Loucy (cell line): Measurements from ENCODE around the gene PLCXD1.

Experiments
- H2AFZ ChIP-seq: fragments of 200-600 bp; sonication (generic); 2 replicates; pipeline ENCODE4 v1.6.0; 2016; ENCODE audit warnings: antibody characterized with exemption, mild to moderate bottlenecking, low read length, moderate library complexity
- H3F3A ChIP-seq: fragments of 200-600 bp; 2 replicates; pipeline ENCODE4 v1.6.0; 2016; ENCODE audit warnings: antibody characterized with exemption, low read depth, mild to moderate bottlenecking
- H3K27me3 ChIP-seq: fragments of 200-600 bp; sonication (generic); 2 replicates; pipeline ENCODE4 v1.6.1; 2014; ENCODE audit warnings: low read length, mild to moderate bottlenecking; ENCODE audit not compliant: insufficient read depth, poor library complexity, severe bottlenecking
- H3K36me3 ChIP-seq: fragments of 200-600 bp; sonication (generic); 2 replicates; pipeline ENCODE4 v1.6.1; 2016; ENCODE audit warnings: low read length; ENCODE audit not compliant: insufficient read depth
- H3K4me1 ChIP-seq: fragments of 200-600 bp; sonication (generic); 2 replicates; pipeline ENCODE4 v1.5.1; 2014; ENCODE audit warnings: low read length, mild to moderate bottlenecking; ENCODE audit not compliant: insufficient read depth, poor library complexity, severe bottlenecking
- H3K4me2 ChIP-seq: fragments of 200-600 bp; sonication (generic); 2 replicates; pipeline ENCODE4 v1.6.0; 2014; ENCODE audit warnings: antibody characterized with exemption, low read length, low read depth, mild to moderate bottlenecking; ENCODE audit not compliant: poor library complexity, severe bottlenecking
- H3K4me3 ChIP-seq: fragments of 200-600 bp; sonication (generic); 2 replicates; pipeline ENCODE4 v1.5.1; 2014; ENCODE audit warnings: low read length, mild to moderate bottlenecking, mixed read lengths; ENCODE audit not compliant: poor library complexity, severe bottlenecking
- H3K79me2 ChIP-seq: fragments of 200-600 bp; sonication (generic); 2 replicates; pipeline ENCODE4 v1.6.1; 2014; ENCODE audit warnings: low read length; ENCODE audit not compliant: insufficient read depth
- H3K9ac ChIP-seq: fragments of 200-600 bp; sonication (generic); 2 replicates; pipeline ENCODE4 v1.6.0; 2014; ENCODE audit warnings: mild to moderate bottlenecking, low read depth, low read length, moderate library complexity; ENCODE audit not compliant: poor library complexity, severe bottlenecking
- H3K9me2 ChIP-seq: fragments of 200-600 bp; sonication (generic); replicated peaks from 2 replicates; pipeline ENCODE4 v1.6.1; 2016; ENCODE audit warnings: low read depth, low read length, mixed read lengths
- H3K9me3 ChIP-seq: fragments of 200-600 bp; sonication (generic); 2 replicates; pipeline ENCODE4 v1.6.1; 2014; ENCODE audit warnings: mild to moderate bottlenecking, antibody characterized with exemption, low read length, low read depth; ENCODE audit not compliant: insufficient read depth
- H4K20me1 ChIP-seq: fragments of 200-600 bp; sonication (generic); 2 replicates; pipeline ENCODE4 v1.6.0; 2014; ENCODE audit warnings: antibody characterized with exemption, low read length, mild to moderate bottlenecking; ENCODE audit not compliant: insufficient read depth, poor library complexity, severe bottlenecking
- EZH2phosphoT487 ChIP-seq: fragments of 200-600 bp; IDR thresholded peaks from 2 replicates; pipeline ENCODE4 v1.6.1; 2018; ENCODE audit warnings: antibody characterized with exemption, mild to moderate bottlenecking, moderate library complexity, borderline replicate concordance
- TF ChIP-seq, protein P1 (sequence below): fragments of 200-600 bp; sonication (generic); conservative IDR thresholded peaks from 2 replicates; pipeline ENCODE4 v1.5.1; 2014; ENCODE audit warnings: mild to moderate bottlenecking, antibody characterized with exemption, low read length

Gene PLCXD1

DNA sequence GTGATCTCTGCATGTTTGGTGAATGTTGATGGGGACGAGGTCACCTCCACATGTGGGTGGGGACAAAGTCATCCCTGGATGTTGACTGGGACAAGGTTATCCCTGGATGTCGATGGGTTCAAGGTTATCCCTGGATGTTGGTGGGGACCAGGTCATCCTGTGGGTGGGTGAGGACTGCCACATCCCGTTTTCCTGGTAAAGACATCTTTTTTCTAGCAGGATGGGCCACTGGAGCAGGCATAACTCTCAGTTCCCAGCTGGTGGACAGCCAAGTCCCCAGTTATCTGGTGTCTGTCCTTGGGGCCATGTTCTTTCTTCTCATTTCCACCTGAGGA, 28.3 kb upstream of the PLCXD1 start:
- TF ChIP-seq, protein P1, sequence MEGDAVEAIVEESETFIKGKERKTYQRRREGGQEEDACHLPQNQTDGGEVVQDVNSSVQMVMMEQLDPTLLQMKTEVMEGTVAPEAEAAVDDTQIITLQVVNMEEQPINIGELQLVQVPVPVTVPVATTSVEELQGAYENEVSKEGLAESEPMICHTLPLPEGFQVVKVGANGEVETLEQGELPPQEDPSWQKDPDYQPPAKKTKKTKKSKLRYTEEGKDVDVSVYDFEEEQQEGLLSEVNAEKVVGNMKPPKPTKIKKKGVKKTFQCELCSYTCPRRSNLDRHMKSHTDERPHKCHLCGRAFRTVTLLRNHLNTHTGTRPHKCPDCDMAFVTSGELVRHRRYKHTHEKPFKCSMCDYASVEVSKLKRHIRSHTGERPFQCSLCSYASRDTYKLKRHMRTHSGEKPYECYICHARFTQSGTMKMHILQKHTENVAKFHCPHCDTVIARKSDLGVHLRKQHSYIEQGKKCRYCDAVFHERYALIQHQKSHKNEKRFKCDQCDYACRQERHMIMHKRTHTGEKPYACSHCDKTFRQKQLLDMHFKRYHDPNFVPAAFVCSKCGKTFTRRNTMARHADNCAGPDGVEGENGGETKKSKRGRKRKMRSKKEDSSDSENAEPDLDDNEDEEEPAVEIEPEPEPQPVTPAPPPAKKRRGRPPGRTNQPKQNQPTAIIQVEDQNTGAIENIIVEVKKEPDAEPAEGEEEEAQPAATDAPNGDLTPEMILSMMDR: no peak
- no peak for TF ChIP-seq EZH2phosphoT487

DNA sequence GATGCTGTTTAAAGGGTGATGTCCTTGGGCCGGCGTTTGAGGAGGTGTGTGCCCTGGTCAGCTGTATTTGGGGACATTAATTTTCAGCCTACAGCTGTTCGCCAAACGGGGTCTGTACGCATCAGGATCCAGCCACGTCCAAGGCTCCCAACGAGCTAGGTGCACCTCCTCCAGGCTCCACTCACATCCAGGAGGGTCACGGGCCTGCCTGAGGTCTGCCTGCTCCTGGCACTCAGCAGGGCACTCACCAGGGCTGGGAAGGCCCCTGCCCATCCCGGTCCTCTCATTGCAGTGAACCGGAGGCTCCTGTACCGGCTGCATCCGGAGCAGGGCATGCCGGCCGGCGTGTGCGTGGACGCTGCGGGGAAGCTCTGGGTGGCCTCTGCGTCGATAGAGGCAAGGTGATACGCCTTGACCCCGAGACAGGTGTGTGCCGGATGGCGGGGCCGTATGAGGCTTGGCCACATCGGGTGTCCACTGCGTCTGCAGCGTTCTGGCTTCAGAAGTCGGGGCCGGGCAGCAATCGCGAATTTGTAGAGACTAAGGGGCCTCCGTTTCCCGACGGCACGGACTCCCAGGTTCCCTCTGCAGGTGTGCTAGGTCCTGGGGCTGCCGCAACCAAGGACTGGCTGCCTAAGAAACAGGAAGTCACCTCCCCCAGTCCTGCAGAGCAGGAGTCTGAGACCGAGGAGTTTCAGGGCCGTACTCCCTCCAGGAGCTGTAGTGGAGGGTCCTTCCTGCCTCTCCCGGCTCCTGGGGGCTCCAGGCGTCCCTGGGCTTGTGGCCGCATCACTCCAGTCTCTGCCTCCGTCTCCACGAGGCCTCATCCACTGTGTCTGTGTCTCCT, 27.5 kb upstream of the PLCXD1 start:
- no peaks in the 10 kb centered on the region for H3F3A ChIP-seq
- no peaks in the 10 kb centered on the region for H3K36me3 ChIP-seq
- H3K4me3 ChIP-seq: no peak overlapping the region
- no peaks in the 10 kb centered on the region for H3K4me1 ChIP-seq
- no peaks in the 10 kb centered on the region for H3K79me2 ChIP-seq
- no peaks in the 10 kb centered on the region for H3K9me3 ChIP-seq
- no peaks in the 10 kb centered on the region for H3K9me2 ChIP-seq
- H3K27me3 ChIP-seq: no peaks in the 10 kb centered on the region
- H2AFZ ChIP-seq: no peak overlapping the region
- H3K4me2 ChIP-seq: no peak overlapping the region
- TF ChIP-seq, protein P1: no peak
- TF ChIP-seq EZH2phosphoT487: no peak
- H4K20me1 ChIP-seq: no peaks in the 10 kb centered on the region
- no peak overlapping the region for H3K9ac ChIP-seq

More for the DNA sequence above, 28.3 kb upstream of the PLCXD1 start:
- H3K9me3 ChIP-seq: no peaks in the 10 kb centered on the region
- H3K36me3 ChIP-seq: no peaks in the 10 kb centered on the region
- H3K9me2 ChIP-seq: no peaks in the 10 kb centered on the region
- H3K79me2 ChIP-seq: no peaks in the 10 kb centered on the region
- H2AFZ ChIP-seq: no peak overlapping the region
- H3F3A ChIP-seq: no peaks in the 10 kb centered on the region
- H3K4me3 ChIP-seq: no peak overlapping the region
- no peaks in the 10 kb centered on the region for H3K4me1 ChIP-seq
- no peaks in the 10 kb centered on the region for H4K20me1 ChIP-seq
- H3K27me3 ChIP-seq: no peaks in the 10 kb centered on the region
- H3K9ac ChIP-seq: no peak overlapping the region
- no peak overlapping the region for H3K4me2 ChIP-seq

DNA sequence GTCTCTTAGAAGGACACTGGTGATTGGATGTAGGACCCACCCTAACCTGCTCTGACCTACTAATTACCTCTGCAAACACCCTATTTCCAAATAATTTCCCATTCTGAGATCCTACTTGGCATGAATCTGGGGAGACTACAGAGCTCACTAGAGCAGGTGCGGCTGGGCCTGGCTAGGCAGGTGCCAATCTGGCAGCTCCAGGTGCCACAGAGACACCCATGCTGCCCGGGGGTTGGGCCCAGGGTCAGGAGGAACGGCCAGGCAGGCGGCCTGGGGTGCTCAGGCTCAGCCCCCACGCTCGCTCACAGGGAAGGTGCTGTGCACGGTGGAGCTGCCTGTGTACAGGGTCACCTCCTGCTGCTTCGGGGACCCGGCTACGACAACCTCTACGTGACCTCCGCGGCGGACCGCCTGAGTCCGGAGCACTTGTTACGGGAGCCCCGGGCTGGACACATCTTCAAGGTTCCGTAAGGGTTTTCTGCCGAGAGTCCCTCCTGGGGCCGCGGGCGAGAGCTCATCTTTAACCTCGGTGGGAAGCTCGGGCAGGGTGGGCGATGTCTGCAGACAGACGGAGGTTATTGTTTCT, 26.5 kb upstream of the PLCXD1 start:
- Histone ChIP-seq H3K9me2 (no peaks in the 10 kb centered on the region), H3K4me2 (no peak overlapping the region), H3K27me3 (no peaks in the 10 kb centered on the region), H3K9me3 (no peaks in the 10 kb centered on the region), H3K9ac (no peak overlapping the region), H3K4me1 (no peaks in the 10 kb centered on the region), H3K4me3 (no peak overlapping the region), H3F3A (no peaks in the 10 kb centered on the region), H4K20me1 (no peaks in the 10 kb centered on the region), H2AFZ (no peak overlapping the region), H3K36me3 (no peaks in the 10 kb centered on the region), H3K79me2 (no peaks in the 10 kb centered on the region)
- no peak for TF ChIP-seq EZH2phosphoT487
- TF ChIP-seq, protein P1: no peak
